Mesothelial cell of epicardium (in vitro differentiated cells): Measurements from ENCODE around the gene NBEA. TPM values are rescaled to one million over a fixed set of nuclear protein-coding genes. Genes with fewer than 3 reads are reported as not detected.

ENCODE experiments used
- DNase-seq, 2 experiments: peaks; one replicate each; pipeline ENCODE4 v3.0.0; 2021; ENCODE audit warnings: low spot score in 2 of 2; ENCODE audit not compliant: unreplicated experiment in 2 of 2
- H3K27ac Mint-ChIP-seq: 2 replicates; pipeline ENCODE4 v1.8.0; 2021; ENCODE audit warnings: mixed read lengths
- H3K27me3 Mint-ChIP-seq: 2 replicates; pipeline ENCODE4 v1.8.0; 2021; ENCODE audit warnings: low read depth, mixed read lengths
- H3K36me3 Mint-ChIP-seq: 2 replicates; pipeline ENCODE4 v1.8.0; 2021; ENCODE audit warnings: mixed read lengths
- H3K4me1 Mint-ChIP-seq: 2 replicates; pipeline ENCODE4 v1.8.0; 2021; ENCODE audit warnings: mixed read lengths
- H3K4me3 Mint-ChIP-seq: 2 replicates; pipeline ENCODE4 v1.8.0; 2021; ENCODE audit warnings: mild to moderate bottlenecking, moderate library complexity, mixed read lengths
- H3K9me3 Mint-ChIP-seq: 2 replicates; pipeline ENCODE4 v1.8.0; 2021; ENCODE audit warnings: mixed read lengths
- total RNA-seq: library from RNA; stranded (reverse); gene quantifications from 3 replicates; pipeline ENCODE4 v1.2.1, GENCODE V29; 2021
- TF ChIP-seq, protein P1 (sequence below): fragments of 200-600 bp; sonication (generic); IDR thresholded peaks from one replicate; pipeline ENCODE4 v1.5.0; 2021; ENCODE audit warnings: antibody characterized with exemption; ENCODE audit not compliant: unreplicated experiment

Gene NBEA
- total RNA-seq, 1 donor from 2014 or later = 32.8 TPM

- peak overlapping the region; percentile 40 for H3K27ac Mint-ChIP-seq
- peak in 1 of 2 experiments; percentile 59 for DNase-seq
- H3K4me1 Mint-ChIP-seq = peaks cover 52% of the 10 kb centered on the region
- H3K4me3 Mint-ChIP-seq = peak overlapping the region; percentile 77
- H3K36me3 Mint-ChIP-seq = peaks cover 1% of the 10 kb centered on the region
- no peaks in the 10 kb centered on the region for H3K9me3 Mint-ChIP-seq
- TF ChIP-seq, protein P1, sequence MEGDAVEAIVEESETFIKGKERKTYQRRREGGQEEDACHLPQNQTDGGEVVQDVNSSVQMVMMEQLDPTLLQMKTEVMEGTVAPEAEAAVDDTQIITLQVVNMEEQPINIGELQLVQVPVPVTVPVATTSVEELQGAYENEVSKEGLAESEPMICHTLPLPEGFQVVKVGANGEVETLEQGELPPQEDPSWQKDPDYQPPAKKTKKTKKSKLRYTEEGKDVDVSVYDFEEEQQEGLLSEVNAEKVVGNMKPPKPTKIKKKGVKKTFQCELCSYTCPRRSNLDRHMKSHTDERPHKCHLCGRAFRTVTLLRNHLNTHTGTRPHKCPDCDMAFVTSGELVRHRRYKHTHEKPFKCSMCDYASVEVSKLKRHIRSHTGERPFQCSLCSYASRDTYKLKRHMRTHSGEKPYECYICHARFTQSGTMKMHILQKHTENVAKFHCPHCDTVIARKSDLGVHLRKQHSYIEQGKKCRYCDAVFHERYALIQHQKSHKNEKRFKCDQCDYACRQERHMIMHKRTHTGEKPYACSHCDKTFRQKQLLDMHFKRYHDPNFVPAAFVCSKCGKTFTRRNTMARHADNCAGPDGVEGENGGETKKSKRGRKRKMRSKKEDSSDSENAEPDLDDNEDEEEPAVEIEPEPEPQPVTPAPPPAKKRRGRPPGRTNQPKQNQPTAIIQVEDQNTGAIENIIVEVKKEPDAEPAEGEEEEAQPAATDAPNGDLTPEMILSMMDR = no peak
- peaks cover 95% of the 10 kb centered on the region for H3K27me3 Mint-ChIP-seq
Measured at GRCh38 chr13:35475212-35475959, 533.3 kb downstream of the NBEA start.

GRCh38 chr13:35475960-35476943 is 534.2 kb downstream of the NBEA start, which contains the start of gene MAB21L1:
Gene MAB21L1, minus strand, starts transcription at chr13:35476689. Its CDS starts 551 bp downstream, at chr13:35476138.
- H3K36me3 Mint-ChIP-seq = peaks cover 1% of the 10 kb centered on the region
- no peak for DNase-seq
- peaks cover 96% of the 10 kb centered on the region for H3K27me3 Mint-ChIP-seq
- H3K9me3 Mint-ChIP-seq = no peaks in the 10 kb centered on the region
- TF ChIP-seq, protein P1 = no peak
- H3K4me1 Mint-ChIP-seq = peaks cover 47% of the 10 kb centered on the region
- peak within 1 kb of the TSS; percentile 40 for H3K27ac Mint-ChIP-seq
- peak within 1 kb of the TSS; percentile 77 for H3K4me3 Mint-ChIP-seq

GRCh38 chr13:35477386-35477946 is 535.4 kb downstream of the NBEA start:
- peaks cover 1% of the 10 kb centered on the region for H3K36me3 Mint-ChIP-seq
- TF ChIP-seq, protein P1 = no peak
- H3K9me3 Mint-ChIP-seq = no peaks in the 10 kb centered on the region
- peaks cover 86% of the 10 kb centered on the region for H3K27me3 Mint-ChIP-seq
- no peak for DNase-seq
- H3K27ac Mint-ChIP-seq = no peak overlapping the region
- no peak overlapping the region for H3K4me3 Mint-ChIP-seq
- H3K4me1 Mint-ChIP-seq = peaks cover 40% of the 10 kb centered on the region

GRCh38 chr13:35478271-35479037 is 536.4 kb downstream of the NBEA start:
- DNase-seq = no peak
- peaks cover 40% of the 10 kb centered on the region for H3K4me1 Mint-ChIP-seq
- H3K36me3 Mint-ChIP-seq = no peaks in the 10 kb centered on the region
- H3K27ac Mint-ChIP-seq = no peak overlapping the region
- TF ChIP-seq, protein P1 = no peak
- H3K4me3 Mint-ChIP-seq = peak overlapping the region; percentile 23
- no peaks in the 10 kb centered on the region for H3K9me3 Mint-ChIP-seq
- peaks cover 77% of the 10 kb centered on the region for H3K27me3 Mint-ChIP-seq

GRCh38 chr13:35479038-35479492 is 537.0 kb downstream of the NBEA start:
- Mint-ChIP-seq H3K9me3 (no peaks in the 10 kb centered on the region), H3K4me1 (peaks cover 40% of the 10 kb centered on the region), H3K27ac (no peak overlapping the region), H3K36me3 (no peaks in the 10 kb centered on the region), H3K27me3 (peaks cover 76% of the 10 kb centered on the region), H3K4me3 (no peak overlapping the region)
- no peak for DNase-seq
- TF ChIP-seq, protein P1 = no peak
